BJ (cell line): ENCODE results near the gene TEP1. TPM values are rescaled to one million over a fixed set of nuclear protein-coding genes. Genes with fewer than 3 reads are reported as not detected.

ENCODE experiments used
- CTCF ChIA-PET: fragments of 350-600 bp; formaldehyde crosslinking; extraction: SDS; loops from one replicate; lab custom pipeline; 2021; ENCODE audit warnings: antibody characterized with exemption, inconsistent platforms; lab: Yijun Ruan, JAX
- POLR2A ChIA-PET: fragments of 300-600 bp; sonication (Branson Sonifier 250); formaldehyde crosslinking; extraction: SDS; loops from one replicate; lab custom pipeline; 2021; ENCODE audit warnings: antibody characterized with exemption; lab: Charles Lee
- DNase-seq: peaks from one replicate; pipeline ENCODE4 v3.0.0-alpha.2; 2011; ENCODE audit warnings: low read depth
- H3K27me3 ChIP-seq: 2 replicates; pipeline ENCODE4 v1.6.0; 2011; ENCODE audit warnings: low read length; ENCODE audit not compliant: control insufficient read depth, insufficient read depth
- H3K36me3 ChIP-seq: 2 replicates; pipeline ENCODE4 v1.5.1; 2011; ENCODE audit warnings: low read length; ENCODE audit not compliant: control insufficient read depth, insufficient read depth
- H3K4me3 ChIP-seq: 2 replicates; pipeline ENCODE4 v1.5.1; 2011; ENCODE audit warnings: low read depth, mild to moderate bottlenecking, control low read depth, low read length
- polyA plus RNA-seq: library from polyadenylated mRNA; depleted of rRNA; stranded (reverse); fragments of >200 nt; gene quantifications from 2 replicates; pipeline ENCODE4 v1.2.3, GENCODE V29; 2011
- TF ChIP-seq, protein P1 (sequence below): IDR thresholded peaks from 2 replicates; pipeline ENCODE4 v1.5.1; 2011; ENCODE audit warnings: low read depth, mild to moderate bottlenecking, control low read depth, inconsistent platforms, low read length, moderate library complexity; ENCODE audit not compliant: insufficient read depth

TEP1 gene
- polyA plus RNA-seq, 1 experiment, result 12.2 TPM

DNA sequence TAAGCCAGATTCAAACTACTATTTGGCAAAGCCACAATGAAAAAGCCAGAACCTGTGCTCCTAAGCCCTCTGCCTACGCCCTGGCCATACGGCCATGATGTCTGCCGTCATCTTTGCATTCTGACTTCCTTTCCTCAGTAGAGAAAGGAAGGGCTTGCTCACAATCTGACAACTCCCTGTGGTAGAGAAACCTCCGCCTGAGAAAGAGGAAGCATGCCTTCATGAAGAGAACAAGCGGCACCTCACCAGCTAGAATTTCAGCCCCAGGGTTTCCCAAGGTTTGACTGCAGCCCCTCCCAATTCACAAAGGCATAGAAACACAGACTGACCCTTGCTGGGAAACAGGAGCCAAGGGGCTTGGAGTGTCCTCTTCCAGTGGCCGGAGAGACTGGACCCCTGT lies 25.7 kb downstream of the TEP1 start:
- no peak for DNase-seq
- TF ChIP-seq, protein P1, sequence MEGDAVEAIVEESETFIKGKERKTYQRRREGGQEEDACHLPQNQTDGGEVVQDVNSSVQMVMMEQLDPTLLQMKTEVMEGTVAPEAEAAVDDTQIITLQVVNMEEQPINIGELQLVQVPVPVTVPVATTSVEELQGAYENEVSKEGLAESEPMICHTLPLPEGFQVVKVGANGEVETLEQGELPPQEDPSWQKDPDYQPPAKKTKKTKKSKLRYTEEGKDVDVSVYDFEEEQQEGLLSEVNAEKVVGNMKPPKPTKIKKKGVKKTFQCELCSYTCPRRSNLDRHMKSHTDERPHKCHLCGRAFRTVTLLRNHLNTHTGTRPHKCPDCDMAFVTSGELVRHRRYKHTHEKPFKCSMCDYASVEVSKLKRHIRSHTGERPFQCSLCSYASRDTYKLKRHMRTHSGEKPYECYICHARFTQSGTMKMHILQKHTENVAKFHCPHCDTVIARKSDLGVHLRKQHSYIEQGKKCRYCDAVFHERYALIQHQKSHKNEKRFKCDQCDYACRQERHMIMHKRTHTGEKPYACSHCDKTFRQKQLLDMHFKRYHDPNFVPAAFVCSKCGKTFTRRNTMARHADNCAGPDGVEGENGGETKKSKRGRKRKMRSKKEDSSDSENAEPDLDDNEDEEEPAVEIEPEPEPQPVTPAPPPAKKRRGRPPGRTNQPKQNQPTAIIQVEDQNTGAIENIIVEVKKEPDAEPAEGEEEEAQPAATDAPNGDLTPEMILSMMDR, result no peak
- Histone ChIP-seq H3K27me3 (no peaks in the 10 kb centered on the region), H3K4me3 (no peak overlapping the region), H3K36me3 (peaks cover 42% of the 10 kb centered on the region)
- POLR2A ChIA-PET, result no interaction called here
- CTCF ChIA-PET, result interaction anchor here (0.6 to 1.0 kb wide), 2 partner anchors 32 to 706 kb away, joined by 3 to 4 read pairs; no protein-coding TSS in a partner anchor

DNA sequence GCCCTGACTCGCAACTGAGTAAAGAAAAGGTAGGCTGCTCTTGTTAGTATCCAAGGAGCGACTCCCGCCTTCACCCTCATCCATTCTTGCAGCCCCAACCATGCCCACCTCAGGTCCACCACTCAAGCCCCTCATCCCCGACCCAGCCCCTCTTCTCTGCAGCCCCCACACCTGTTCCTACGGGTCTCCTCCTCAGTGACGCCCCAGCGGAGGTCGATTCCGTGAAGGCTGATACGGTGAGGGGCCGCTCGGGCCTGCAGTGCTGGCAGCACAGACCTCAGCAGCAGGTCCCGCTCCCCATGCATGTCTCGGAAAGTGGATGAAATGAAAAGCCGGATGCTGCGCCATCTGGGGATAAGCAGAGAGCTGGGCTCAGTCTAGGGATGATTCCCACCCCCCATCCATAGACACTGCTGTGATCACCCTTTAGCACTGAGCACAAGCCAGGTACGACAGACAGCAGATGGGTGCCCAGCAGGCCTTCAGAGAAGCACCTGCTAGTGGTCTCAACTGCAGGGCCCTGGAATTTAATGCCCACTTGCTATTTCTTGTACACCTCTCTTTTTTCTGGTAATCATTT lies 26.9 kb downstream of the TEP1 start:
- POLR2A ChIA-PET, result no interaction called here
- peaks cover 50% of the 10 kb centered on the region for H3K36me3 ChIP-seq
- no peak for DNase-seq

DNA sequence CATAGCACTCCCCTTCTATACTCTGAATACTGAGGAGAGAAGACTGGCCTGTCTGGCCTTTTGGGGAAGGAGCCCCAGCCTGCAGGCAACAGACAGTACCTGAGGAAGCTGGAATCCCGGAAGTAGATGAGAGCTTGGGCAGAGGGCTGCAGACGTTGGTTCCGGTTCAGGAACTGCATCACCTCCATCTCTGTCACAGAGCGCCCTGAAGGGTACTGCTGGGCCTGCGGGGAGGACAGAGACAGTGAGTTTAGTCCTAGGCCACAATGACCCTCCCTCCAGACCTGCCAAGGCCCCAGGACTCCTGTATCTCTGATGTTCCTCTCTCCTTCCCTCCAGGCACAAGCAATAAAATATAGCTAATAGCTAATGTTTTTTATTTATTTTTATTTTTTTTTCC lies 28.4 kb downstream of the TEP1 start:
- POLR2A ChIA-PET, result no interaction called here
- Histone ChIP-seq H3K36me3 (peaks cover 52% of the 10 kb centered on the region), H3K27me3 (no peaks in the 10 kb centered on the region), H3K4me3 (no peak overlapping the region)
- no peak for DNase-seq
- TF ChIP-seq, protein P1, result no peak
- CTCF ChIA-PET, result interaction anchor here (1.6 kb wide), 1 partner anchor 11 kb away, joined by 5 read pairs; no protein-coding TSS in a partner anchor

More for the DNA sequence above, 26.9 kb downstream of the TEP1 start:
- TF ChIP-seq, protein P1, result no peak
- CTCF ChIA-PET, result no interaction called here
- H3K27me3 ChIP-seq, result no peaks in the 10 kb centered on the region
- no peak overlapping the region for H3K4me3 ChIP-seq

DNA sequence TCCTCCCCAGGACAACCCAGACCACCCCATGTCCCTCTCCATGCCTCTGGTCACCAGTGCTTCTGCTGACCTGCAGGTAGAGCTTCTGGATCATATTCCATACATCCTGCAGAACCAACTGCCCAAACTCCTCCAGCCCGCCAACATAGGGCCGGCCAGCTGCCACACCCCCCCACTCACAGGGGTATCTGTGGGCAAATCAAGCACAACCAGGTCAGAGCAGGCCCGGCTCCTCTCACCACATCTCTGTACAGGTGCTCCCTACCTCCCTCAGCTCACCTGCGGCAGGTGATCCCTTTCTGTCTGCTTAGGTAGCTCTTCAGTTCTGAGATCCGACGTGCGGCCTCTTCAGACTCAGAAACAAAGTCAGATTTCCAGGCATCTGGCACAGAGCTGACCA lies 29.0 kb downstream of the TEP1 start:
- TF ChIP-seq, protein P1, result no peak
- ChIA-PET POLR2A (no interaction called here), CTCF (interaction anchor here (1.6 kb wide), 1 partner anchor 10 kb away, joined by 5 read pairs; no protein-coding TSS in a partner anchor)
- DNase-seq, result no peak
- no peaks in the 10 kb centered on the region for H3K27me3 ChIP-seq
- H3K36me3 ChIP-seq, result peaks cover 56% of the 10 kb centered on the region
- no peak overlapping the region for H3K4me3 ChIP-seq

DNA sequence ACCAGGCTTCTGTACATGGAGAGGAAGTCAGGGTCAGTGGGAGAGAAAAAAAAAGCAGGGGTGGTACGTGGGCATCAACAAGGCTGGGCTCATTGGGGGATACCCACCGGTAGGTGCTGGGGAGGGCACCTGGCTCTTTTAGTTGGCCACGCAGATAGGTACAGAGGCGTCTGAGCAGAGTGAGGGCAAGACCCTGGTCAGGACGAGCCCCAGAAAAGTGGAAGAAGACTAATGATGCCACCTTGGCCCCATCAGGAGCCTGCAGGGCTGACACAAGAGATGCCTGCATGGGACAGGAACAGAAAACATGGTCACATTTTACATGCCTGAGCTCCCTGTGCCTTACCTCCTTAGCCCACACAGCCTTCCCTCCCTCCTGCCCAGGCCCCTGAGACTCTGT lies 29.7 kb downstream of the TEP1 start:
- TF ChIP-seq, protein P1, result no peak
- POLR2A ChIA-PET, result no interaction called here
- H3K36me3 ChIP-seq, result peaks cover 61% of the 10 kb centered on the region

More for the DNA sequence above, 29.7 kb downstream of the TEP1 start:
- no peak for DNase-seq
- Histone ChIP-seq H3K27me3 (no peaks in the 10 kb centered on the region), H3K4me3 (no peak overlapping the region)
- CTCF ChIA-PET, result interaction anchor here (1.6 kb wide), 1 partner anchor 10 kb away, joined by 5 read pairs; no protein-coding TSS in a partner anchor
